Measurements from ENCODE around the gene NRTN.
A peak's percentile ranks its signal among the peaks of the same experiment; 100 is the strongest.

Gene NRTN

GRCh38 chr19:5804516-5805461 is at the start of gene NRTN:
TSS of gene NRTN (plus strand) at chr19:5805067. CDS start at chr19:5824166, 19,099 bp downstream.
- Histone ChIP-seq H3K79me2 (ENCODE audit: insufficient read depth, low read length) (no peaks in the 10 kb centered on the region), H3K4me2 (ENCODE audit: low read depth, low read length, poor library complexity, severe bottlenecking) (peak within 1 kb of the TSS; percentile 91), H3K9me2 (replicated peaks; ENCODE audit: low read depth, low read length) (no peaks in the 10 kb centered on the region), H3K4me1 (ENCODE audit: insufficient read depth, low read length, poor library complexity, severe bottlenecking) (peaks cover 5% of the 10 kb centered on the region), H4K20me1 (ENCODE audit: insufficient read depth, low read length, poor library complexity, severe bottlenecking) (no peaks in the 10 kb centered on the region), H3K9me3 (ENCODE audit: insufficient read depth, low read depth, low read length) (no peaks in the 10 kb centered on the region), H3K9ac (ENCODE audit: low read depth, low read length, poor library complexity, severe bottlenecking) (peak within 1 kb of the TSS; percentile 73), H3K27me3 (ENCODE audit: insufficient read depth, low read length, poor library complexity, severe bottlenecking) (no peaks in the 10 kb centered on the region), H3K36me3 (ENCODE audit: insufficient read depth, low read length) (no peaks in the 10 kb centered on the region), H2AFZ (ENCODE audit: low read length) (peak within 1 kb of the TSS; percentile 93), H3F3A (ENCODE audit: low read depth) (no peaks in the 10 kb centered on the region), H3K4me3 (ENCODE audit: low read length, poor library complexity, severe bottlenecking) (peak within 1 kb of the TSS; percentile 71)
- no peak for TF ChIP-seq CTCF (conservative IDR thresholded peaks at IDR 0.05; ENCODE audit: low read length)
- no peak for TF ChIP-seq EZH2phosphoT487 (IDR thresholded peaks at IDR 0.05; ENCODE audit: borderline replicate concordance)

- Histone ChIP-seq H3K9me2 (replicated peaks; ENCODE audit: low read depth, low read length) (no peaks in the 10 kb centered on the region), H3K9me3 (ENCODE audit: insufficient read depth, low read depth, low read length) (no peaks in the 10 kb centered on the region), H3K4me2 (ENCODE audit: low read depth, low read length, poor library complexity, severe bottlenecking) (no peak overlapping the region), H3K27me3 (ENCODE audit: insufficient read depth, low read length, poor library complexity, severe bottlenecking) (no peaks in the 10 kb centered on the region), H2AFZ (ENCODE audit: low read length) (no peak overlapping the region), H3K9ac (ENCODE audit: low read depth, low read length, poor library complexity, severe bottlenecking) (no peak overlapping the region), H4K20me1 (ENCODE audit: insufficient read depth, low read length, poor library complexity, severe bottlenecking) (no peaks in the 10 kb centered on the region), H3K36me3 (ENCODE audit: insufficient read depth, low read length) (no peaks in the 10 kb centered on the region), H3K79me2 (ENCODE audit: insufficient read depth, low read length) (no peaks in the 10 kb centered on the region), H3K4me1 (ENCODE audit: insufficient read depth, low read length, poor library complexity, severe bottlenecking) (no peaks in the 10 kb centered on the region), H3K4me3 (ENCODE audit: low read length, poor library complexity, severe bottlenecking) (no peak overlapping the region), H3F3A (ENCODE audit: low read depth) (no peaks in the 10 kb centered on the region)
- TF ChIP-seq EZH2phosphoT487 (IDR thresholded peaks at IDR 0.05; ENCODE audit: borderline replicate concordance) (no peak), CTCF (conservative IDR thresholded peaks at IDR 0.05; ENCODE audit: low read length) (no peak)
Measured at GRCh38 chr19:5762608-5763217, 42.2 kb upstream of the NRTN start.

- no peaks in the 10 kb centered on the region for H3K79me2 ChIP-seq (ENCODE audit: insufficient read depth, low read length)
- H3K27me3 ChIP-seq (ENCODE audit: insufficient read depth, low read length, poor library complexity, severe bottlenecking), result no peaks in the 10 kb centered on the region
- no peak overlapping the region for H3K4me3 ChIP-seq (ENCODE audit: low read length, poor library complexity, severe bottlenecking)
- no peak overlapping the region for H3K4me2 ChIP-seq (ENCODE audit: low read depth, low read length, poor library complexity, severe bottlenecking)
- H3K9me2 ChIP-seq (replicated peaks; ENCODE audit: low read depth, low read length), result no peaks in the 10 kb centered on the region
- H3K4me1 ChIP-seq (ENCODE audit: insufficient read depth, low read length, poor library complexity, severe bottlenecking), result no peaks in the 10 kb centered on the region
- no peak overlapping the region for H3K9ac ChIP-seq (ENCODE audit: low read depth, low read length, poor library complexity, severe bottlenecking)
- no peak for TF ChIP-seq EZH2phosphoT487 (IDR thresholded peaks at IDR 0.05; ENCODE audit: borderline replicate concordance)
- TF ChIP-seq CTCF (conservative IDR thresholded peaks at IDR 0.05; ENCODE audit: low read length), result no peak
- H3K9me3 ChIP-seq (ENCODE audit: insufficient read depth, low read depth, low read length), result no peaks in the 10 kb centered on the region
- no peaks in the 10 kb centered on the region for H3F3A ChIP-seq (ENCODE audit: low read depth)
- H2AFZ ChIP-seq (ENCODE audit: low read length), result no peak overlapping the region
- no peaks in the 10 kb centered on the region for H3K36me3 ChIP-seq (ENCODE audit: insufficient read depth, low read length)
- no peaks in the 10 kb centered on the region for H4K20me1 ChIP-seq (ENCODE audit: insufficient read depth, low read length, poor library complexity, severe bottlenecking)
Measured at GRCh38 chr19:5765220-5765619, 39.6 kb upstream of the NRTN start.
